Natural killer cell (primary cell): ENCODE measurements around the gene NEDD9. TPM values are rescaled to one million over a fixed set of nuclear protein-coding genes. Genes with fewer than 3 reads are reported as not detected.

Experiments used
- ATAC-seq, 3 donors: fragments of 150-1000 bp in 2 of 3; fragments of 200-7000 bp in 1 of 3; cut with Tn5 transposase; 1 replicate in 1 of 3; 2 replicates in 2 of 3; pipeline ENCODE4 v1.10.0; 2021; ENCODE audit warnings: mild to moderate bottlenecking in 2 of 3, moderate library complexity in 2 of 3
- DNase-seq, 2 donors: peaks; one replicate each; pipeline versions ENCODE4 v3.0.0 to v3.0.0-alpha.2; 2013 to 2021; ENCODE audit warnings: mixed read lengths in 1 of 2
- H3K27ac ChIP-seq: one replicate; pipeline ENCODE4 v1.5.1; 2013; ENCODE audit warnings: mild to moderate bottlenecking, low read length
- H3K27me3 ChIP-seq: one replicate; pipeline ENCODE4 v1.6.1; 2013; ENCODE audit warnings: low read length; ENCODE audit not compliant: control insufficient read depth, insufficient read depth
- H3K36me3 ChIP-seq: one replicate; pipeline ENCODE4 v1.6.1; 2013; ENCODE audit warnings: low read length; ENCODE audit not compliant: control insufficient read depth, insufficient read depth
- H3K4me1 ChIP-seq: one replicate; pipeline ENCODE4 v1.6.1; 2013; ENCODE audit warnings: low read length; ENCODE audit not compliant: control insufficient read depth, insufficient read depth
- H3K4me3 ChIP-seq: one replicate; pipeline ENCODE4 v1.5.1; 2013; ENCODE audit warnings: low read length
- H3K9me3 ChIP-seq: one replicate; pipeline ENCODE4 v1.6.1; 2013; ENCODE audit warnings: low read length; ENCODE audit not compliant: control insufficient read depth, insufficient read depth
- H3K27ac Mint-ChIP-seq, 2 donors: one replicate each; pipeline ENCODE4 v1.8.0; 2022; ENCODE audit warnings: mild to moderate bottlenecking in 2 of 2, mixed read lengths in 2 of 2, moderate library complexity in 1 of 2
- H3K27me3 Mint-ChIP-seq, 2 donors: one replicate each; pipeline ENCODE4 v1.8.0; 2022; ENCODE audit warnings: low read depth in 2 of 2, mixed read lengths in 2 of 2
- H3K36me3 Mint-ChIP-seq: one replicate; pipeline ENCODE4 v1.8.0; 2022; ENCODE audit warnings: mixed read lengths
- H3K4me1 Mint-ChIP-seq, 2 donors: one replicate each; pipeline ENCODE4 v1.8.0; 2022; ENCODE audit warnings: mixed read lengths in 2 of 2
- H3K4me3 Mint-ChIP-seq: one replicate; pipeline ENCODE4 v1.8.0; 2022; ENCODE audit warnings: mild to moderate bottlenecking, moderate library complexity, mixed read lengths
- H3K9me3 Mint-ChIP-seq, 2 donors: one replicate each; pipeline ENCODE4 v1.8.0; 2022; ENCODE audit warnings: mixed read lengths in 2 of 2
- CTCF ChIP-seq: fragments of 200-600 bp; IDR thresholded peaks from one replicate; pipeline ENCODE4 v1.8.0; 2022; ENCODE audit warnings: antibody characterized with exemption
- WGBS: methylation state at CpG from one replicate; pipeline ENCODE4 v1.1.7; 2013; ENCODE audit warnings: missing lambda C conversion rate; ENCODE audit not compliant: insufficient coverage; 5-methylcytosine and 5-hydroxymethylcytosine counted together
- intact Hi-C: fragments of 100-400 bp; cut with micrococcal nuclease; formaldehyde crosslinking; loops from one replicate; pipeline ENCODE4 v1.14.2; 2022
- total RNA-seq, 4 donors: library from RNA; stranded (reverse); fragments of 120-200 nt in 1 of 4; gene quantifications; one replicate each; pipeline versions ENCODE4 v1.2.3 to v1.2.4, GENCODE V29; 2013 to 2022

NEDD9 gene
- total RNA-seq, 3 donors from 2014 or later (not counting 1 experiment from before 2014, with no cell fraction given), result 106 to 110 (median 107) TPM

GRCh38 chr6:11241154-11241792 is 8.8 kb upstream of the NEDD9 start:
- DNase-seq (no peak), ATAC-seq (no peak)
- Mint-ChIP-seq H3K9me3 (no peaks in the 10 kb centered on the region), H3K27ac (no peak overlapping the region), H3K27me3 (no peaks in the 10 kb centered on the region), H3K4me1 (peaks cover 44 to 48% of the 10 kb centered on the region in 2 donors), H3K4me3 (no peak overlapping the region), H3K36me3 (peaks cover 8% of the 10 kb centered on the region)
- H3K4me3 ChIP-seq, result no peak overlapping the region
- H3K27me3 ChIP-seq, result no peaks in the 10 kb centered on the region
- no peaks in the 10 kb centered on the region for H3K9me3 ChIP-seq
- WGBS, result 98% methylated on average over 10 of the region's 11 CpGs
- no peak overlapping the region for H3K27ac ChIP-seq
- no peak for TF ChIP-seq CTCF
- peaks cover 8% of the 10 kb centered on the region for H3K4me1 ChIP-seq
- peaks cover 3% of the 10 kb centered on the region for H3K36me3 ChIP-seq
- intact Hi-C loops, result no loop called here

- ATAC-seq, result no peak
- no peak overlapping the region for H3K27ac ChIP-seq
Observed at GRCh38 chr6:11237956-11238355, 5.5 kb upstream of the NEDD9 start.

GRCh38 chr6:11237428-11237827 is 5.0 kb upstream of the NEDD9 start:
- Histone ChIP-seq H3K4me3 (no peak overlapping the region), H3K9me3 (no peaks in the 10 kb centered on the region), H3K27me3 (no peaks in the 10 kb centered on the region), H3K27ac (no peak overlapping the region), H3K36me3 (no peaks in the 10 kb centered on the region), H3K4me1 (peaks cover 23% of the 10 kb centered on the region)
- DNase-seq, result no peak
- intact Hi-C loops, result loop anchor here (10.0 kb wide), 1 partner anchor 543 kb away; the partner anchor contains the start of genes C6orf52 and PAK1IP1
- H3K27ac Mint-ChIP-seq, result peak overlapping the region; percentile 34 to 86
- no peaks in the 10 kb centered on the region for H3K27me3 Mint-ChIP-seq
- peaks cover 51 to 53% of the 10 kb centered on the region in 2 donors for H3K4me1 Mint-ChIP-seq
- WGBS, result 96% methylated on average over 3 of the region's 4 CpGs
- H3K9me3 Mint-ChIP-seq, result no peaks in the 10 kb centered on the region
- no peak for ATAC-seq
- no peaks in the 10 kb centered on the region for H3K36me3 Mint-ChIP-seq
- no peak for TF ChIP-seq CTCF
- H3K4me3 Mint-ChIP-seq, result no peak overlapping the region

More at GRCh38 chr6:11237956-11238355, 5.5 kb upstream of the NEDD9 start:
- no peak for DNase-seq
- Histone ChIP-seq H3K27me3 (no peaks in the 10 kb centered on the region), H3K4me3 (no peak overlapping the region), H3K9me3 (no peaks in the 10 kb centered on the region), H3K4me1 (peaks cover 23% of the 10 kb centered on the region), H3K36me3 (peaks cover 2% of the 10 kb centered on the region)
- WGBS, result 92% methylated on average over 4 of the region's 4 CpGs
- peaks cover 51 to 54% of the 10 kb centered on the region in 2 donors for H3K4me1 Mint-ChIP-seq
- H3K9me3 Mint-ChIP-seq, result no peaks in the 10 kb centered on the region
- H3K27ac Mint-ChIP-seq, result no peak overlapping the region
- intact Hi-C loops, result loop anchor here (10.0 kb wide), 1 partner anchor 543 kb away; the partner anchor contains the start of genes C6orf52 and PAK1IP1
- TF ChIP-seq CTCF, result no peak
- H3K36me3 Mint-ChIP-seq, result no peaks in the 10 kb centered on the region
- H3K27me3 Mint-ChIP-seq, result no peaks in the 10 kb centered on the region
- no peak overlapping the region for H3K4me3 Mint-ChIP-seq

GRCh38 chr6:11236915-11237314 is 4.4 kb upstream of the NEDD9 start:
- DNase-seq (no peak), ATAC-seq (no peak)
- Histone ChIP-seq H3K9me3 (no peaks in the 10 kb centered on the region), H3K4me3 (no peak overlapping the region), H3K36me3 (no peaks in the 10 kb centered on the region), H3K27me3 (no peaks in the 10 kb centered on the region), H3K27ac (peak overlapping the region; percentile 36), H3K4me1 (peaks cover 27% of the 10 kb centered on the region)
- Mint-ChIP-seq H3K36me3 (no peaks in the 10 kb centered on the region), H3K4me3 (no peak overlapping the region), H3K4me1 (peaks cover 53 to 54% of the 10 kb centered on the region in 2 donors), H3K9me3 (no peaks in the 10 kb centered on the region), H3K27ac (peak overlapping the region; percentile 75 to 86), H3K27me3 (no peaks in the 10 kb centered on the region)
- TF ChIP-seq CTCF, result no peak
- WGBS, result 97% methylated on average over 6 of the region's 6 CpGs
- intact Hi-C loops, result loop anchor here (10.0 kb wide), 1 partner anchor 542 kb away; the partner anchor contains the start of genes C6orf52 and PAK1IP1
